BJ (cell line): ENCODE data around the gene ITGB2. TPM values are rescaled to one million over a fixed set of nuclear protein-coding genes. Genes with fewer than 3 reads are reported as not detected.

Experiments used
- CTCF ChIA-PET: fragments of 350-600 bp; formaldehyde crosslinking; extraction: SDS; loops from one replicate; lab custom pipeline; 2021; ENCODE audit warnings: antibody characterized with exemption, inconsistent platforms; lab: Yijun Ruan, JAX
- POLR2A ChIA-PET: fragments of 300-600 bp; sonication (Branson Sonifier 250); formaldehyde crosslinking; extraction: SDS; loops from one replicate; lab custom pipeline; 2021; ENCODE audit warnings: antibody characterized with exemption; lab: Charles Lee
- DNase-seq: peaks from one replicate; pipeline ENCODE4 v3.0.0-alpha.2; 2011; ENCODE audit warnings: low read depth
- H3K27me3 ChIP-seq: 2 replicates; pipeline ENCODE4 v1.6.0; 2011; ENCODE audit warnings: low read length; ENCODE audit not compliant: control insufficient read depth, insufficient read depth
- H3K36me3 ChIP-seq: 2 replicates; pipeline ENCODE4 v1.5.1; 2011; ENCODE audit warnings: low read length; ENCODE audit not compliant: control insufficient read depth, insufficient read depth
- H3K4me3 ChIP-seq: 2 replicates; pipeline ENCODE4 v1.5.1; 2011; ENCODE audit warnings: low read depth, mild to moderate bottlenecking, control low read depth, low read length
- CTCF ChIP-seq: IDR thresholded peaks from 2 replicates; pipeline ENCODE4 v1.5.1; 2011; ENCODE audit warnings: low read depth, mild to moderate bottlenecking, control low read depth, inconsistent platforms, low read length, moderate library complexity; ENCODE audit not compliant: insufficient read depth
- polyA plus RNA-seq: library from polyadenylated mRNA; depleted of rRNA; stranded (reverse); fragments of >200 nt; gene quantifications from 2 replicates; pipeline ENCODE4 v1.2.3, GENCODE V29; 2011

Gene ITGB2
- polyA plus RNA-seq, 1 experiment = not detected

- no peaks in the 10 kb centered on the region for H3K27me3 ChIP-seq
- POLR2A ChIA-PET = interaction anchor here (0.6 kb wide), 1 partner anchor 11 kb away, joined by 3 read pairs; no protein-coding TSS in a partner anchor
- CTCF ChIA-PET = interaction anchor here (1.4 to 3.1 kb wide), 2 partner anchors 15 to 76 kb away, joined by 5 to 15 read pairs; partner anchors contain the start of gene UBE2G2
- H3K4me3 ChIP-seq = no peak overlapping the region
- no peaks in the 10 kb centered on the region for H3K36me3 ChIP-seq
- TF ChIP-seq CTCF = no peak
- DNase-seq = no peak
Observed at GRCh38 chr21:44876849-44877575, 43.7 kb downstream of the ITGB2 start.

- ChIA-PET POLR2A (no interaction called here), CTCF (interaction anchor here (0.9 to 3.1 kb wide), 8 partner anchors 9 to 261 kb away, joined by 3 to 15 read pairs (median 4); partner anchors contain the start of gene UBE2G2)
- Histone ChIP-seq H3K4me3 (no peak overlapping the region), H3K27me3 (no peaks in the 10 kb centered on the region), H3K36me3 (no peaks in the 10 kb centered on the region)
- no peak for TF ChIP-seq CTCF
- no peak for DNase-seq
Observed at GRCh38 chr21:44875316-44875700, 45.4 kb downstream of the ITGB2 start.

- Histone ChIP-seq H3K4me3 (peak overlapping the region; percentile 46), H3K36me3 (no peaks in the 10 kb centered on the region), H3K27me3 (no peaks in the 10 kb centered on the region)
- DNase-seq = no peak
- ChIA-PET CTCF (interaction anchor here (0.9 to 3.1 kb wide), 7 partner anchors 9 to 262 kb away, joined by 3 to 15 read pairs (median 3); partner anchors contain the start of gene UBE2G2), POLR2A (no interaction called here)
- TF ChIP-seq CTCF = no peak
Observed at GRCh38 chr21:44874497-44875315, 46.0 kb downstream of the ITGB2 start.

- Histone ChIP-seq H3K27me3 (no peaks in the 10 kb centered on the region), H3K4me3 (peak overlapping the region; percentile 46), H3K36me3 (no peaks in the 10 kb centered on the region)
- CTCF ChIA-PET = interaction anchor here (1.0 to 3.1 kb wide), 5 partner anchors 8 to 81 kb away, joined by 3 to 15 read pairs (median 6); partner anchors contain the start of gene UBE2G2
- DNase-seq = no peak
- POLR2A ChIA-PET = interaction anchor here (1.0 kb wide), 1 partner anchor 73 kb away, joined by 4 read pairs; the partner anchor contains the start of gene UBE2G2
- TF ChIP-seq CTCF = no peak
Observed at GRCh38 chr21:44874240-44874496, 46.5 kb downstream of the ITGB2 start.
